HepG2 (cell line): ENCODE results near the gene COLGALT1.

ENCODE experiments used
- POLR2AphosphoS5 ChIP-seq: IDR thresholded peaks from 2 replicates; pipeline ENCODE4 v1.6.1; 2012; ENCODE audit warnings: low read depth, low read length
- RNF2 ChIP-seq: fragments of 450-650 bp; conservative IDR thresholded peaks from 2 replicates; pipeline ENCODE4 v1.6.1; 2016; ENCODE audit warnings: low read depth
- TF ChIP-seq, protein P1 (sequence below): sonication (generic); formaldehyde crosslinking; IDR thresholded peaks from 2 replicates; pipeline ENCODE4 v1.4.0; 2020; ENCODE audit warnings: missing genetic modification reagents, mild to moderate bottlenecking, borderline replicate concordance

DNA sequence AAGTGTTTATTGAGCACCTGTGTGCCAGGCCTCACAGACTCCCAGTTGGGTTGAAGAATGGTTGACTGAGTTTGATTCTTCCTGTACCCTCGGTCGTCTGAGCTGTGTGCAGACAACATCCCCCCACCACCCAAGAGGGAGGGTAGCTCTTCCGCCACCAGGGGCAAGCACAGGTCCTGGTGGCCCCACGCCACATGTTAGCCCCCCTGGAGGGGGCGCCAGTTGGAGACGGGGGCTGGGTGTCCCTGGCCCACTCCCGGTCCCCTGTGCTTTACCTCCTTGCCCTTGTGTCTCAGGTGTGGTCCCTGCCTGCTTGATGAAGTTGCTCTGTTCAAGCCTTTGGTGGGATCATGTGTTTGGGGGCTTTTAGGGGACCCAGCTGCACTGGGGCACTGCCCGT is 27.2 kb downstream of the COLGALT1 start:
- TF ChIP-seq POLR2AphosphoS5, result no peak
- TF ChIP-seq RNF2, result no peak
- TF ChIP-seq, protein P1, sequence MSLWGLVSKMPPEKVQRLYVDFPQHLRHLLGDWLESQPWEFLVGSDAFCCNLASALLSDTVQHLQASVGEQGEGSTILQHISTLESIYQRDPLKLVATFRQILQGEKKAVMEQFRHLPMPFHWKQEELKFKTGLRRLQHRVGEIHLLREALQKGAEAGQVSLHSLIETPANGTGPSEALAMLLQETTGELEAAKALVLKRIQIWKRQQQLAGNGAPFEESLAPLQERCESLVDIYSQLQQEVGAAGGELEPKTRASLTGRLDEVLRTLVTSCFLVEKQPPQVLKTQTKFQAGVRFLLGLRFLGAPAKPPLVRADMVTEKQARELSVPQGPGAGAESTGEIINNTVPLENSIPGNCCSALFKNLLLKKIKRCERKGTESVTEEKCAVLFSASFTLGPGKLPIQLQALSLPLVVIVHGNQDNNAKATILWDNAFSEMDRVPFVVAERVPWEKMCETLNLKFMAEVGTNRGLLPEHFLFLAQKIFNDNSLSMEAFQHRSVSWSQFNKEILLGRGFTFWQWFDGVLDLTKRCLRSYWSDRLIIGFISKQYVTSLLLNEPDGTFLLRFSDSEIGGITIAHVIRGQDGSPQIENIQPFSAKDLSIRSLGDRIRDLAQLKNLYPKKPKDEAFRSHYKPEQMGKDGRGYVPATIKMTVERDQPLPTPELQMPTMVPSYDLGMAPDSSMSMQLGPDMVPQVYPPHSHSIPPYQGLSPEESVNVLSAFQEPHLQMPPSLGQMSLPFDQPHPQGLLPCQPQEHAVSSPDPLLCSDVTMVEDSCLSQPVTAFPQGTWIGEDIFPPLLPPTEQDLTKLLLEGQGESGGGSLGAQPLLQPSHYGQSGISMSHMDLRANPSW, result no peak
